ENCODE data around the gene FLRT3.

DNA sequence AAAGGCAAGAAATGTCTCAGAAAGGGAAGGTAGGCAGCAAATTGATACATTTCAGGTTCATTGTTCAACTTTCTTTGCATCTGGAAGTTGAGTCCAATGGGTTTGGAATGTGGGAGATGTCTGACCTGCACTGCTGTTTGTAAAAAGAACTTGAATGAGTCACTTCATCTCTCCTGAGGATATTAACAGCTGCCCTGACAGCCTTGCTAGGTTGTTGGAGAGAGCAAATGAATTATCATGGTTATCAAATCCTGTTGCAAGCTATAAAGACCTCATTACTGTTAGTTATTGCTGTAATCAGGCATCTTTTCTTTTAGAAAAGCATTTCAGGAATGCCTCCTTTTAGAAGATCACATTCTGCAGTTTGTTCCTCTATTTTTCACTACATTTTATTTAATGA lies 23.0 kb upstream of the FLRT3 start:
- TF ChIP-seq, protein P1, sequence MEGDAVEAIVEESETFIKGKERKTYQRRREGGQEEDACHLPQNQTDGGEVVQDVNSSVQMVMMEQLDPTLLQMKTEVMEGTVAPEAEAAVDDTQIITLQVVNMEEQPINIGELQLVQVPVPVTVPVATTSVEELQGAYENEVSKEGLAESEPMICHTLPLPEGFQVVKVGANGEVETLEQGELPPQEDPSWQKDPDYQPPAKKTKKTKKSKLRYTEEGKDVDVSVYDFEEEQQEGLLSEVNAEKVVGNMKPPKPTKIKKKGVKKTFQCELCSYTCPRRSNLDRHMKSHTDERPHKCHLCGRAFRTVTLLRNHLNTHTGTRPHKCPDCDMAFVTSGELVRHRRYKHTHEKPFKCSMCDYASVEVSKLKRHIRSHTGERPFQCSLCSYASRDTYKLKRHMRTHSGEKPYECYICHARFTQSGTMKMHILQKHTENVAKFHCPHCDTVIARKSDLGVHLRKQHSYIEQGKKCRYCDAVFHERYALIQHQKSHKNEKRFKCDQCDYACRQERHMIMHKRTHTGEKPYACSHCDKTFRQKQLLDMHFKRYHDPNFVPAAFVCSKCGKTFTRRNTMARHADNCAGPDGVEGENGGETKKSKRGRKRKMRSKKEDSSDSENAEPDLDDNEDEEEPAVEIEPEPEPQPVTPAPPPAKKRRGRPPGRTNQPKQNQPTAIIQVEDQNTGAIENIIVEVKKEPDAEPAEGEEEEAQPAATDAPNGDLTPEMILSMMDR (IDR thresholded peaks at IDR 0.05; ENCODE audit: poor library complexity), result no peak
- TF ChIP-seq EZH2 (IDR thresholded peaks at IDR 0.05; ENCODE audit: borderline replicate concordance), result no peak
